Cardiac muscle cell (in vitro differentiated cells and primary cell): ENCODE measurements around the gene NTSR1. TPM values are rescaled to one million over a fixed set of nuclear protein-coding genes. Genes with fewer than 3 reads are reported as not detected.

ENCODE experiments used
- DNase-seq, 2 donors: peaks; one replicate each; pipeline versions ENCODE4 v3.0.0 to v3.0.0-alpha.2; 2010 to 2017; ENCODE audit warnings: low read depth in 1 of 2, low spot score in 1 of 2
- H3K27ac ChIP-seq: fragments of 200-600 bp; sonication (generic); 2 replicates; pipeline ENCODE4 v1.5.1; 2016
- H3K27me3 ChIP-seq: fragments of 200-600 bp; sonication (generic); 2 replicates; pipeline ENCODE4 v1.6.0; 2016; ENCODE audit warnings: control low read depth
- H3K36me3 ChIP-seq: fragments of 200-600 bp; sonication (generic); 2 replicates; pipeline ENCODE4 v1.5.1; 2016; ENCODE audit warnings: control low read depth
- H3K4me1 ChIP-seq: fragments of 200-600 bp; sonication (generic); 2 replicates; pipeline ENCODE4 v1.8.1; 2017; ENCODE audit warnings: low read depth, mild to moderate bottlenecking, mixed run types
- H3K4me3 ChIP-seq: fragments of 200-600 bp; sonication (generic); 2 replicates; pipeline ENCODE4 v1.5.1; 2016; ENCODE audit warnings: mild to moderate bottlenecking
- H3K9me3 ChIP-seq: fragments of 200-600 bp; sonication (generic); 2 replicates; pipeline ENCODE4 v1.5.1; 2017; ENCODE audit warnings: low read depth, mild to moderate bottlenecking, control low read depth
- CTCF ChIP-seq: IDR thresholded peaks from 2 replicates; pipeline ENCODE4 v1.5.1; 2012; ENCODE audit warnings: low read depth, mild to moderate bottlenecking, low read length
- polyA plus RNA-seq: library from polyadenylated mRNA; unstranded; fragments of >200 nt; fragmentation: Nextera tagmentation; extraction: Ambion mirVana; gene quantifications from 2 replicates; pipeline ENCODE4 v1.2.1, GENCODE V29; 2016
- total RNA-seq: library from RNA; depleted of rRNA; stranded (reverse); fragments of >200 nt; gene quantifications from 2 replicates; pipeline ENCODE4 v1.2.3, GENCODE V29; 2016

The NTSR1 gene
- total and polyA plus RNA-seq, 2 experiments from 2014 or later: 0.03 TPM; not detected in 1

GRCh38 chr20:62740286-62741141, 31.9 kb downstream of the NTSR1 start:
- Histone ChIP-seq H3K4me1 (no peaks in the 10 kb centered on the region), H3K27ac (no peak overlapping the region)

DNA sequence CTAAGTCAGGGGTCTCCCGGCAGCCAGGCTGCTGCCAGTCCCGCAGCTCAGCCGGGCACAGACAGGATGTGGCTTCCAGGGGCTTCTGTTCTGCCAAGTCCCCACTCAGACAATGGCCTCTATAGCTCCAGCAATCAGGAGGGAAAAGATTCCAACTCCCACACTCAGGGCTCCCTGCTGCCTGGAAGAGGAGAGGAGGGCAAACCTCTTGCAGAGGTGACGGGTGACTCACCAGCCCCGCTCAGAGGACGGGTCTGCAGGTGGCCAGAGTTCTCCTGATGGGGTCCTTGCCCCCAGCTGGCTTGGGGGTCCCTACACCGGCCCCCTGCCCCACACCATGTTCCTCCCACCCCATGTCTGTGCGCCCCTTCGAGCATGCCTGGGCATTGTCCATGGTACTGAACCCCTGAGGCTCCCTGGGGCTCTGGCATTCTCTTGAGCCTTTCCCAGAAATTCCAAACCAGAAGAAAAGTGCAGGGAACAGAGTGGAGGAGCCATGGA, 32.6 kb downstream of the NTSR1 start:
- DNase-seq: peak; percentile 26 to 61
- H3K4me3 ChIP-seq: no peak overlapping the region
- no peak overlapping the region for H3K27ac ChIP-seq
- H3K27me3 ChIP-seq: no peaks in the 10 kb centered on the region
- no peaks in the 10 kb centered on the region for H3K9me3 ChIP-seq
- H3K4me1 ChIP-seq: no peaks in the 10 kb centered on the region
- no peak for TF ChIP-seq CTCF
- H3K36me3 ChIP-seq: no peaks in the 10 kb centered on the region

More at GRCh38 chr20:62740286-62741141, 31.9 kb downstream of the NTSR1 start:
- Histone ChIP-seq H3K4me3 (no peak overlapping the region), H3K36me3 (no peaks in the 10 kb centered on the region), H3K9me3 (no peaks in the 10 kb centered on the region), H3K27me3 (no peaks in the 10 kb centered on the region)
- DNase-seq: peak in 1 of 2 donors; percentile 80
- no peak for TF ChIP-seq CTCF

DNA sequence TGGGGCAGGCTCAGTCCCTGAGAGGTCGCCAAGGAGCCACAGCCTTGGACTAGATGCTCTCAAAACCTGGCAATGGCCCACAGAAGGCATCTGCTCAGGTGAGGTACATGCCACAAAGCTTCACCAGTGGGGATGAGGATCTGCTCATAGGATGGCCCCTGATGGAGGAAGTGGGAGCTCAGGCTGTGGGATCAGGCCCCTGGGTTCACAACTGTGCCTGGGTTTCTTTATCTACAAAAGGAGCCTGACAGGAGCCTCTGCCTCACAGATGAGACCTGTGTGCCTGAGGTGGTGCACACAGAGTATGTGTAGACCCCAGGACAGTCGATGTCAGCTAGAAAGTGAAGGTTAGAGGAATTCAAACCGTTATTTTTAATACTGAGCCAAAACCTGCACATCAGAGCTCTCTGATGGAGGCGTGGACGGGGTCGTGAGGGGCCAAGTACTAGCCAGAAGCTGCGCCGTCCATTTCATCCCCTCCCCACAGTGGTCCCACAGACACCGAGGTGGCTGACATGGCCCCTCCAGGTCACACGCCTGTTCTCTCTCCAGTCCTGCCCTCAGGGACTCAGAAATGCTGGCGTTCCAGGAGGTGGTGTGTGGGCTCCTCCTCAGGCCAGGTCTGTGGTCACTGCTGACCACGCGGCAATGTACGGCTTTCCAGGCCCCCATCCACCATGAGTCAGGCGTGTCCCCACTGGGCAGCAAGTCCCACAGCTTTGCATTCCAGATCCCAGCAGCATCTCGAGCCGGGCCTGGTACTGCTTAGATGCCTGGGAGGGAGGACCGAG, 33.3 kb downstream of the NTSR1 start:
- no peaks in the 10 kb centered on the region for H3K36me3 ChIP-seq
- H3K27ac ChIP-seq: no peak overlapping the region
- H3K4me1 ChIP-seq: no peaks in the 10 kb centered on the region
- no peaks in the 10 kb centered on the region for H3K9me3 ChIP-seq
- TF ChIP-seq CTCF: no peak
- no peak overlapping the region for H3K4me3 ChIP-seq
- no peak for DNase-seq
- H3K27me3 ChIP-seq: no peaks in the 10 kb centered on the region

GRCh38 chr20:62742550-62742949, 33.9 kb downstream of the NTSR1 start:
- TF ChIP-seq CTCF: no peak
- DNase-seq: no peak
- Histone ChIP-seq H3K36me3 (no peaks in the 10 kb centered on the region), H3K9me3 (no peaks in the 10 kb centered on the region), H3K27me3 (no peaks in the 10 kb centered on the region), H3K27ac (no peak overlapping the region), H3K4me3 (no peak overlapping the region), H3K4me1 (no peaks in the 10 kb centered on the region)

DNA sequence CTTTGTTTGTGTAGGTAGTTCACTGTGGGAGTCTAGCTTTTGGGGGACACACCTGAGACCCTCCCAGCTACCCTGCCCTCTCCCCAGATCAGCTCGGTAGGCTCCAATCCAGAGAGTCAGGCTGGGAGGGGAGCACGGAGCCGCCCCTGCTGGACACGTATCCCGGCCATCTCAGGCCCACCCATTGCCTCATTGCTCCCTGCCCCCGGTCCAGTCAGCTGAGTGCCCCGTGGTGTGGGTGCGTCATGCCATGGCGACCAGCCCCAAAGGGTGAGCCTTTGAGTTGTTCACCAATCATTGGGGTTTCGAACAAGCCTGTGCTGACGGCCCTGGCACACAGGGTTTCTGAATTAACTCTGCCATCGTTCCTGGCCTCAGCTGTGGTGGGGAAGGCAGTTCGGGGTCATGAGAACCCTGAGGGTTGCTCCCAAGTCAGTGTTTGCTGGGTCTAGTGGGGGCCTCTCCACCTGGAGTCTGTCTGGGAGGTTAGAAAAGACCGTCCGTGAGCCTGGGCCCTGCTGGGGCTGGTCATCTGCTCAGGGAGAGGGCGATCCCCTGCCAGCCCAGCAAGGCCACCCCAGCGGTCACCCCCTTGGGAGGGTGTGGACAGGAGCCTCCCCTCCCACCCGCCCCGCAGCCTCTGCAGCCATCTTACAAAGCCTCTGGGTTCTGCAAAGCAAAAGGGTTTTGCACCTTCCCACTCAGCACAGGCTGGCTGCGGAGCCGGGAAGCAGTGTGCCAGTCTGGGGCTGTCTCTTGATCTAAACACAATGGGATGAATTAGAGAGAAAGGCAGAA, 34.5 kb downstream of the NTSR1 start:
- TF ChIP-seq CTCF: no peak
- Histone ChIP-seq H3K4me1 (no peaks in the 10 kb centered on the region), H3K4me3 (no peak overlapping the region)

More for the DNA sequence above, 34.5 kb downstream of the NTSR1 start:
- Histone ChIP-seq H3K36me3 (no peaks in the 10 kb centered on the region), H3K27ac (no peak overlapping the region), H3K9me3 (no peaks in the 10 kb centered on the region), H3K27me3 (no peaks in the 10 kb centered on the region)
- DNase-seq: no peak
